ENCODE data around the gene TGFA. TPM values are rescaled to one million over a fixed set of nuclear protein-coding genes. Genes with fewer than 3 reads are reported as not detected.

Gene TGFA
- total RNA-seq, 1 donor, result not detected

DNA sequence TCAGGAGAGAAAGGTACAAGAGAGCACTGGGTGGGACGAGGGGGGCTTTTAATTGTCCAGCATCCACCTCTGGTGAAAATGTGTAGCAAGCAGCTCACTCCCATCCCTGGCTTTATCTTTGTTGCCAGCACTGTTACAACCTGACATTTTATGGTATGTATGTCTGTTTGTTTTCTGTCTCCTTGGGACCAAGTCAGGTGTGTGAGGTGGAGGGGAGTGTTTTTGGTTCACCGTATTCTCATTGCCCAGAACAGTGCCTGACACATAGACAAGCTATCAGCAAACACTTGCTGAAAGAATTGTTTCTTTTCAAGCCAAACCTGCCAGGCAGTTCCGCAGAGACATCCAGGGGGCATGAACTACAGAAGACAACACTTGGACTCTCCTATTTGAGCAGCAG is 24.7 kb downstream of the TGFA start:
- no peak overlapping the region for H3K4me3 ChIP-seq (ENCODE audit: low read depth, low read length)
- DNase-seq (ENCODE audit: low read depth), result no peak
- TF ChIP-seq, protein P1, sequence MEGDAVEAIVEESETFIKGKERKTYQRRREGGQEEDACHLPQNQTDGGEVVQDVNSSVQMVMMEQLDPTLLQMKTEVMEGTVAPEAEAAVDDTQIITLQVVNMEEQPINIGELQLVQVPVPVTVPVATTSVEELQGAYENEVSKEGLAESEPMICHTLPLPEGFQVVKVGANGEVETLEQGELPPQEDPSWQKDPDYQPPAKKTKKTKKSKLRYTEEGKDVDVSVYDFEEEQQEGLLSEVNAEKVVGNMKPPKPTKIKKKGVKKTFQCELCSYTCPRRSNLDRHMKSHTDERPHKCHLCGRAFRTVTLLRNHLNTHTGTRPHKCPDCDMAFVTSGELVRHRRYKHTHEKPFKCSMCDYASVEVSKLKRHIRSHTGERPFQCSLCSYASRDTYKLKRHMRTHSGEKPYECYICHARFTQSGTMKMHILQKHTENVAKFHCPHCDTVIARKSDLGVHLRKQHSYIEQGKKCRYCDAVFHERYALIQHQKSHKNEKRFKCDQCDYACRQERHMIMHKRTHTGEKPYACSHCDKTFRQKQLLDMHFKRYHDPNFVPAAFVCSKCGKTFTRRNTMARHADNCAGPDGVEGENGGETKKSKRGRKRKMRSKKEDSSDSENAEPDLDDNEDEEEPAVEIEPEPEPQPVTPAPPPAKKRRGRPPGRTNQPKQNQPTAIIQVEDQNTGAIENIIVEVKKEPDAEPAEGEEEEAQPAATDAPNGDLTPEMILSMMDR (IDR thresholded peaks at IDR 0.05; ENCODE audit: insufficient read depth, low read depth, low read length), result no peak

DNA sequence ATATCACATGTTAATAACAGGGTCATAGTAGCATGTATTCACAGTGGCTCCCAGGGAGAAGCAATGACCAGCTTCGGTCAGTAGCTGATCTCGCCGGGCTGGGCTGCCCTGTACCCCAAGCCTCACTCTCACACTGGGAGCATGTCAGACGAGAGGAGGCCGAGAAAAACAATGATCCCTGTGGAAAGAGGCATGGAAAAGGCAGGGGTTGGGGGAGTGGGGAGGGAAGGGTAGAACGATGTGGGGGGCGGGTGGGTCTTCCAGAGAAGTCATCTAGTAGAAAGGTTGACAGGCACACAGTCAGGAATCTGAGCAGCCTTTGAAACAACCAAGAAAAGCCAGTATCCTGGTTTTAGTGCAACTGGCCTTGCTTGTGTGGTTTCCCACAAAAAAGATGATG is 25.4 kb downstream of the TGFA start:
- TF ChIP-seq, protein P1 (IDR thresholded peaks at IDR 0.05; ENCODE audit: insufficient read depth, low read depth, low read length), result no peak
- no peak for DNase-seq (ENCODE audit: low read depth)
- H3K4me3 ChIP-seq (ENCODE audit: low read depth, low read length), result no peak overlapping the region

DNA sequence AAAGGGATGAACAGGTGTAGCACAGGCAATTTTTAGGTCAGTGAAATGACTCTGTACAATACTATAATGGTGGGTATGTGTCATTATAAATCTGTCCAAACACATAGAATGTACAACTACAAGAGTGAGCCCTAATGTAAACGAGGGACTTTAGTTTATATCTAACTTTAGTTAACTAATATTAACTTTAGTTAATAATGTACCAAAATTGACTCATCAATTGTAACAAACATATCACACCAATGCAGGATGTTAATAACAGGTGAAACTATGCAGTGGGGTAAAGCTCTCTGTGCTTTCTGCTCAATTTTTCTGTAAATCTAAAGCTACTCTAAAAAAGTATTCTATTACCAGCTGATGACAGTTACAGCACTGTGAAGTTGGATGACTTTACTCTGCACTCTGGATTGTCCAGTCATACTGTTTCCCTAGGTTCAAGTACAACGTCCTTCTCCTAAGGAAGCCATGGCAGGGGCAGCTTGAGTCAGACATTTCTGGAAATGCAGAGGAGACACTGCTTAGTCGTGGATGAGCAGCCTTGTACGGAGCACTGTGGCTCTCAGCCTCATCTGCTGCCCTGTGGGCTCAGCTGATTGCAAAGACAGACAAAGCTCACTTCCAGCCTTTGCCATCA is 26.1 kb downstream of the TGFA start:
- no peak overlapping the region for H3K4me3 ChIP-seq (ENCODE audit: low read depth, low read length)
- TF ChIP-seq, protein P1 (IDR thresholded peaks at IDR 0.05; ENCODE audit: insufficient read depth, low read depth, low read length), result no peak
- no peak for DNase-seq (ENCODE audit: low read depth)

DNA sequence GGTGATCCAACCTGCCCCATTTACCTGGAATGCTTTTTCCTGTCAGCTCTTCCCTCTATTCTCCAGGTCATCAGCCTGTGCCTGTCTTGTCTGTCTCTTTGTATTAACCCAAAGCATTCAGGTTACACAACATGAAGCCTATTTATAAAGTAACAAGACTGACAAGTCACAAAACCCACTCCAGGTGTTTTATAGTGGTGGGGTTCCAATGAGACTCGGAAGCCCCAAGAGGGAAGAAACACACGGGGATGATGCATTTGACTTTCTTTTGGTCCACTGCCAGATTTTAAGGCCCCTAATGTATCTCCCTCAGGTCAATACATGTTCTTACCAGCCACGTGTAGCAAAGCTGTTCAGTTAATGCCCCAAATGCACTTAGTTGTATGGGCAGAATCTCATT is 27.5 kb downstream of the TGFA start:
- no peak for DNase-seq (ENCODE audit: low read depth)
- TF ChIP-seq, protein P1 (IDR thresholded peaks at IDR 0.05; ENCODE audit: insufficient read depth, low read depth, low read length), result no peak
- H3K4me3 ChIP-seq (ENCODE audit: low read depth, low read length), result no peak overlapping the region

DNA sequence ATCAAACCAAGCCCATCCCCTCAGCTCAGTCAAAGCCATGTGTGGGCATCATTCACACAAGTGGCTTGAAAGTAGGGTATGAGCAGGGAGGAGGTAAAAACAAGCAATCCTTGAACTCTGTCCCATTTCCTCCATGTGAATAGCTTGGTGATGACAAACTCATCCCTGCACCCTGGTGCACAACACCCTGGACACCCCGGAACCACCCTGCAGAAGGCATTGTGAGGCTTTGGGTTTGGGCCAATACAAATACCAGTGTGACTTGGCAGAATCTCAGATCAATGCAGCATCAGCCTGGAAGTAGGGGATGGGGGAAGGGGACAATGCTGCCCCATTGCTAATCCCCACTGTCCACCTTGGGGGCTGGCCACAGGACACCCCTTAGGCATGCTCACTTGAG is 28.6 kb downstream of the TGFA start:
- no peak for DNase-seq (ENCODE audit: low read depth)
- TF ChIP-seq, protein P1 (IDR thresholded peaks at IDR 0.05; ENCODE audit: insufficient read depth, low read depth, low read length), result no peak
- no peak overlapping the region for H3K4me3 ChIP-seq (ENCODE audit: low read depth, low read length)

DNA sequence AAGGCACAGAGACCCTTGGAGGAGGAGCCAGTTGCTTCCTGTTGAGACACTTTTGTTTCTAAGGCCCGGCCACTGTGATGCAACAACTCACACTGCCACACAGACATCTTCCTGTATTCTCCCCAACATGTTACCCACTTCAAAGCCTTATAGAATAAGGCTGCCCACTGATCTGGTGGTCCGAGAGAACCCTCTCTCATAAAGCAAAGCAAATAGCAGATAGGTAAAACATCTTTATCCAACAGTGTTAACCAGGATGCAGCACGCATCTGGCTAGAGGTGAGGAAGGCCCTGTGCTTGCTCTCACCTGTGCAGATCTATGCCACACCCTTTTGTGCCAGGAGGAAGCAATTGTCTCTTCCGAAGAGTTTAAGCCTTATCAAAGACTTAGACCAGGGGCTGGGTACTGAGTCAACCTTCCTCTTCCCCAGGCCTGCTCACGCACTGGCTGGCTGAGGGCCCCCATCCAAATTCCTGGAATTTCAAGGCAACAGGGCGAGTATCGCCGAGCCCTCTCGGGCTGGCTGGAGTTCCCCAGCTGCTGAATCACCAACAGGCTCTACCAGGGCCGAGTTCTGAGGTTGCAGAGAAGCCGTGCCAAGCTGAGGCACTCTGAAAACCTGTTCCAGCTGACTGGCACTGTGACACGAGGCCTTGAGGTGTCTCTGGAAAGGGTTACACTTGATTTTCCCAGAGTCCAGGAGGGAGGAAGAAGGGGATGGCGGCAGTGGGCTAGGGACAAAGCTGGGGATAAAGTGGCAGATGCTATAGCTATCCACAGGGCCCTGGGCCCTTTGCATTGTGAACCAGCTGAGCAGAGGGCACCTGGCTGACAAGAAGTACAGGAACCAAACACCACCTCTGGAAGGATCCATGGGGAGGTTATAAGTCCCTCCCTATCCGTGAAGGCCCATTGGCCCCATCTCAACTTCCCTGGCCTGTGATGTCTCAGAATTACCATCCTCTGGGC is 29.3 kb downstream of the TGFA start:
- TF ChIP-seq, protein P1 (IDR thresholded peaks at IDR 0.05; ENCODE audit: insufficient read depth, low read depth, low read length), result no peak
- H3K4me3 ChIP-seq (ENCODE audit: low read depth, low read length), result no peak overlapping the region
- no peak for DNase-seq (ENCODE audit: low read depth)

Data from fibroblast of villous mesenchyme (primary cell).